T-helper 1 cell treated with Interleukin-12 subunit alpha and Interleukin-12 subunit beta and Interleukin-4 antibody, amounts not matched to agents 30 ng/mL and 1 ng/mL, for 36 hours (primary cell): ENCODE results near the gene DTYMK. TPM values are rescaled to one million over a fixed set of nuclear protein-coding genes. Genes with fewer than 3 reads are reported as not detected.

ENCODE experiments used
- intact Hi-C: fragments of 100-400 bp; cut with micrococcal nuclease; formaldehyde crosslinking; loops from one replicate; pipeline ENCODE4 v1.15.1; 2024
- total RNA-seq: library from RNA; stranded (reverse); gene quantifications from 2 replicates; pipeline ENCODE4 v1.2.3, GENCODE V29; 2022

DTYMK gene
- total RNA-seq, 1 donor from 2014 or later, result 60.2 TPM

GRCh38 chr2:241708879-241709278, 22.3 kb upstream of the DTYMK start:
- intact Hi-C loops, result no loop called here

- intact Hi-C loops, result no loop called here
These were observed 19.9 kb upstream of the DTYMK start for GRCh38 chr2:241706537-241706936.

GRCh38 chr2:241703032-241703604, 16.5 kb upstream of the DTYMK start:
- intact Hi-C loops, result loop anchor here (5.0 kb wide), 2 partner anchors 154 to 1266 kb away; partner anchors contain the start of genes GPC1 and PDCD1

GRCh38 chr2:241702155-241703031, 15.8 kb upstream of the DTYMK start:
- intact Hi-C loops, result loop anchor here (1.0 to 5.0 kb wide), 10 partner anchors 16 to 1265 kb away; partner anchors contain the start of genes D2HGDH, DTYMK, FARP2 and GPC1

DNA sequence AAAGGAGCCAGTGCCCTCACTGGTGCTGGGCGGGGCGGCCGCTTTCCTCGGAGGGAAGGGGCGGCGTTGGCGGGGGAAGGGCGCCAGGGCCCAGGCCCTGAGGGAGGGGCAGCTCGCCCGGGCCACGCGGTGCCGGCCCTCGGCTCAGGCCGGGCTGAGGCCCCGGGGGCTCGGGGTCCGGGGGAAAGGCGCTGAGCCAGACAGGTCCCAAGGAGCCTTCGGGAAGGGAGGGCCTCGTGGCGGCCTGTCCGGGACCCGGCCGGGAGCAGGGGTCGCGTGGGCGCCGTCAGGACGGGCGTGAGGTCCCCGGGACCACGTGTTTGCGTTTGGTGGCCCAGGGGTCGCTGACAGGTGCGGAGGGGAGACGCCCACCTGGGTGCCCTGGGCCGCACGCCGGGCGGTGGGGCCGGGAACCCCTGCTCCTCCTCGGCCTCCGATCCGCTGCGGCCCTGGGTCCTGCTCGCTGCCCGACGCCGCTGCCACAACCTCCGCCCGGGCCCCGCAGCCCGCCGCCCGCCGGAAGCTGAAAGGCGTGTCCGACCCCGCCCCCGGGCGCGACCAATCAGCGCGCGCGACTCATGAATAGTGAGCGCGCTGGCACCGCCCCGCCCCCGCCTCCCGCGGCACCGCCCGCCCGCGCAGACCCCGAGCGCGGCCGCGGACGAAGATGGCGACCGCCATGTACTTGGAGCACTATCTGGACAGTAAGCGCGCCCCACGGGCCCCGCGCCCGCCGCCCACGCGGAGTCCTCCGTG, 15.0 kb upstream of the DTYMK start, which contains the start of gene ING5:
ING5 (plus strand) TSS at position 641 of the 756 bp plus-strand sequence; CDS start at position 668, 27 bp downstream.
- intact Hi-C loops, result loop anchor here (1.0 to 5.0 kb wide), 13 partner anchors 15 to 1264 kb away; partner anchors contain the start of genes ATG4B, D2HGDH, DTYMK and DUSP28

DNA sequence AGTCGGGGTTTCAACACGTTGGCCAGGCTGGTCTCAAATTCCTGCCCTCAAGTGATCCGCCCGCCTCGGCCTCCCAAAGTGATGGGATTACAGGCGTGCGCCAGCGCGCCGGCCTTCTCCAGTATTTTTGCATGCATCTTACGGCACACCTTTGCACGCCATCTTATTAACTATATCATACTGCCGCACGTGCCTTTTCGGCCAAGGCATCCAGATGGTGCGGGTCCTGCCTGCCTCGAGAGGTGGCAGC, 14.5 kb upstream of the DTYMK start:
- intact Hi-C loops, result loop anchor here (1.0 to 5.0 kb wide), 5 partner anchors 64 to 1264 kb away; partner anchors contain the start of genes ATG4B, DUSP28, GPC1 and PDCD1

DNA sequence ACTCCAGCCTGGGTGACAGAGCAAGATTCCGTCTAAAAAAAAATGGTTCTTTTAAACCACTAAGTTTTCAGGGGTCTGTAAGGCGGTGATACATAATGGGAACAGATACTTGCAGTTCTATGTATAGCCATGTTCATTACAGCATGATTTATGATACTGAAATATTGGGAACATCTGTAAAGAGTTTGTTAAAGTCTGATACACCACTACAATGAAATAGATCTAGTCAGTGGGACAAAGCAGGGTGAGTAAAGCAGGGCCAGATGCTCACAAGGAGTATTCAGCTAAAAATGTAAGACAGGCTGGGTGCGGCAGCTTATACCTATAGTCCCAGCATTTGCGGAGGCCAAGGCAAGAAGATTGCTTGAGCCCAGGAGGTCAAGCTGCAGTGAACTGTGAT, 9.0 kb upstream of the DTYMK start:
- intact Hi-C loops, result no loop called here

DNA sequence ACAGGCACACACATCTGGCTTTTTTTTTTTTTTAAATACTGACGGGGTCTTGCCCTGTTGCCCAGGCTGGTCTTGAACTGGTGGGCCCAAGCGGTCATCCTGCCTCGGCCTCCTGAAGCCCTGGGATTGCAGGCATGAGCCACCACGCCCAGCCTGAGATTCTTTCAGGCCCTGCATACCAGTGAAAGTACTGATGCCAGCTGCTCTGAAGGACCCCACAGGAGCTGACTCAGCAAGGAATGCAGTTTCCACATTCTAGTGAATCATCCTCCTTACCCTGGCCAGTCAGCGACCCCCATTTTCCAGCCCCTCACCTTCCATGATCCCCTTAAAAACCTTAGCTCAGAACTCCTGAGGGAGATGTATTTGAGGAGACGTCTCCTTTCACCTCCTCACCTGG, 5.8 kb upstream of the DTYMK start:
- intact Hi-C loops, result no loop called here

DNA sequence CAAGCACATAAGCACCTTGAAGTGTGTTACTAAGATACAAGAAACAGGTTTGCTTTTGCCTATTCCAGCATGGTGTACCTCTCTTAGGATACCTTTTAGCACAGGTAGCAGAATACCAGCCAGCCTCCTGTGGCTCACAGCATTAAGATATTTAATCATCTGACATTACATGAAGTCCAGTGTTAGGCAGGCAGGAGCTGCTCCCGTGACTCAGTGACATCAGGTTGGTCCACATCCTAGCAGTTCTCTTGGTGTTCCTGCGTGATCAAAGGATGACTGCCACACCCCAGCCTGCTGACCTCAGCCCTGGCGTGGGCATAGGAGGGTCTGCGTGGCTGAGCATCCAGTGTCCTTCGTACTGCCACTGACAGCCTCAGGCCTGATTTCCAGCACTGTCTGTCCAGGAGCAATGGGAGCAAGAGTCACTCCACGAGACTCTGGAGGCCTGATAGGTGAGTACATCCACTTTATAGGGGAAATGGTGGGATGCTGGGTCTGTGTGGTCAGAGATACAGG, 3.6 kb upstream of the DTYMK start:
- intact Hi-C loops, result no loop called here

- intact Hi-C loops, result loop anchor here (5.0 kb wide), 2 partner anchors 247 to 398 kb away; no protein-coding TSS in a partner anchor
These were observed 2.7 kb upstream of the DTYMK start for GRCh38 chr2:241689306-241689705.

- intact Hi-C loops, result loop anchor here (1.0 to 5.0 kb wide), 11 partner anchors 16 to 537 kb away; partner anchors contain the start of genes D2HGDH, HDLBP, ING5 and PASK
These were observed 328 bp downstream of the DTYMK start for GRCh38 chr2:241686324-241686649.

GRCh38 chr2:241680827-241681599, 5.6 kb downstream of the DTYMK start:
- intact Hi-C loops, result no loop called here

GRCh38 chr2:241680044-241680443, 6.6 kb downstream of the DTYMK start:
- intact Hi-C loops, result no loop called here

- intact Hi-C loops, result no loop called here
These were observed 7.7 kb downstream of the DTYMK start for GRCh38 chr2:241678784-241679540.

DNA sequence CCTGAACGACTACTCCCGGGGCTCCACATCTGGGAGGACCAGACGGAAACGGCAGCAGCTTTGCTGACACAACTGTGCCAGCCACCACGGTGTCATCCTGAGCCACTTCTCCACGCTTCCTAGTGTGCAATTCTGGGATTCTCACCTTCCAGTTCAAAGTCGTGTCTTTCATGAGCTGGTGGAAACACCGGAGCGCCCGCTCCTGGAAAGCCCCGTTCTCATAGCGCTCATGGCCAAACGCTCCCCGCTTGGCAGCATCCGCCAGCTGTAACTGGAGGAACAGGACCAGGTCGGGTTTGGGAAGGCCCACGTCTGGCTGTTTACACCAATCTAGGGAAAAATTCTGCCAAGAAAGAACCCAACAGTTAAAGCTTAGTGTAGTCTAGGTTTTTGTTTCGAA, 8.3 kb downstream of the DTYMK start:
- intact Hi-C loops, result no loop called here

- intact Hi-C loops, result no loop called here
These were observed 9.2 kb downstream of the DTYMK start for GRCh38 chr2:241677392-241677791.

DNA sequence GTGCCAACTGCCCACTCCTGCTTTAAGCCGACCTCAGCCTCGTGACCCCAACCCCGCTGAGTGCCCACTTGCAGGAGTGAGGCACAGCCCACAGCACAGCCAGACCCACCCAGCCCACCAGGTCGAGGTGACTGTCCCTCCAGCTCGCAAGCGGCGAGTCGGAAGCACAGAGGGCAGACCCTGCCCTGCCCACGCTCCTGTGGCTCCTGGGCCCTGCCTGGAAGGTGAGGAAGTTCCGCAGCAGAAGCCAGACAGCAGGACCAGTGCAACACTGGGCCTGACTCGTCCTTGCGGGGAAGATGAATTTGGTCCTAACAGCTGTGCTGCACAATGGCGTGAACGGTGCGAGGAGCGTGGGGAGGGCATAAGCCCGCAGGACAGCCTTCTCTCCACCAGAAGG, 9.9 kb downstream of the DTYMK start:
- intact Hi-C loops, result no loop called here

DNA sequence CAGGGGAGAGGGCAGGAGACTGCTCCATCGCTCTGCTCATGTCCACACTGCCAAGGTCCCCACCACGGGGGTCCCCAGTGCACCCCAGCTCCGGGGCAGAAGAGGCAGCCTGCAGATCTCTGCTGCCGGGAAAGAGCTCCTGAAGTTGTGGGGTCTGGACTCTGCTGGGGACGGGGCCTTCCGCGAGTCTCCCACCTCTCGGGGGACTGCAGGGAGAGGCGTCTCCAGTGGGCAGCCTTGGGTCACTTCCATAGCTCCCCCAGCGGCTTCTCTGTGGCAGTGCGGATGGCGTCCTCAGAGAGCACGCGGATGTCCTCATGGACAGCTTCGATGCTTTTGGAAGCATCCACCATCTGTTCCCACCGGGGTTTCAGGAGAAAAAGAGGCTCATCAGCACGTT, 10.7 kb downstream of the DTYMK start:
- intact Hi-C loops, result no loop called here

- intact Hi-C loops, result no loop called here
These were observed 12.6 kb downstream of the DTYMK start for GRCh38 chr2:241673797-241674725.
